A549 (cell line): ENCODE measurements around the gene TCF7L1.
A peak's percentile ranks its signal among the peaks of the same experiment; 100 is the strongest.

ENCODE experiments used
- CBX2 ChIP-seq: fragments of 200-600 bp; sonication (generic); IDR thresholded peaks from 2 replicates; pipeline ENCODE4 v1.6.1; 2016; ENCODE audit warnings: low read depth, mild to moderate bottlenecking, borderline replicate concordance
- CTCF ChIP-seq: fragments of >200 bp; sonication (Bioruptor Twin); formaldehyde crosslinking; IDR thresholded peaks from 3 replicates; pipeline ENCODE4 v1.5.1; 2016
- HES2 ChIP-seq: fragments of >200 bp; sonication (Bioruptor Twin); formaldehyde crosslinking; IDR thresholded peaks from 2 replicates; pipeline ENCODE4 v1.6.1; 2016
- JUNB ChIP-seq: fragments of >200 bp; sonication (Bioruptor Twin); formaldehyde crosslinking; IDR thresholded peaks from 2 replicates; pipeline ENCODE4 v1.6.1; 2016
- MAZ ChIP-seq: fragments of 150-350 bp; IDR thresholded peaks from 2 replicates; pipeline ENCODE4 v1.6.1; 2014; ENCODE audit warnings: antibody characterized with exemption, low read depth, low read length, borderline replicate concordance
- MYC ChIP-seq: IDR thresholded peaks from 2 replicates; pipeline ENCODE4 v1.6.1; 2012; ENCODE audit warnings: mild to moderate bottlenecking, inconsistent platforms, low read length, improper control_type of control experiment, borderline replicate concordance
- NR3C1 ChIP-seq: fragments of >200 bp; sonication (Bioruptor Twin); formaldehyde crosslinking; IDR thresholded peaks from 3 replicates; pipeline ENCODE4 v1.6.1; 2017
- POLR2A ChIP-seq: IDR thresholded peaks from 2 replicates; pipeline ENCODE4 v1.6.1; 2012; ENCODE audit warnings: mild to moderate bottlenecking, low read length
- RFX5 ChIP-seq: fragments of 450-650 bp; IDR thresholded peaks from 2 replicates; pipeline ENCODE4 v1.7.1; 2014; ENCODE audit warnings: antibody characterized with exemption, mild to moderate bottlenecking, moderate library complexity
- USF2 ChIP-seq: fragments of 450-650 bp; IDR thresholded peaks from 2 replicates; pipeline ENCODE4 v1.6.1; 2014; ENCODE audit warnings: antibody characterized with exemption
- ZNF302 ChIP-seq: fragments of 250-450 bp; sonication (Bioruptor Pico); IDR thresholded peaks from 2 replicates; pipeline ENCODE4 v1.9.0; 2021; ENCODE audit warnings: inconsistent platforms, mild to moderate bottlenecking, moderate library complexity

DNA sequence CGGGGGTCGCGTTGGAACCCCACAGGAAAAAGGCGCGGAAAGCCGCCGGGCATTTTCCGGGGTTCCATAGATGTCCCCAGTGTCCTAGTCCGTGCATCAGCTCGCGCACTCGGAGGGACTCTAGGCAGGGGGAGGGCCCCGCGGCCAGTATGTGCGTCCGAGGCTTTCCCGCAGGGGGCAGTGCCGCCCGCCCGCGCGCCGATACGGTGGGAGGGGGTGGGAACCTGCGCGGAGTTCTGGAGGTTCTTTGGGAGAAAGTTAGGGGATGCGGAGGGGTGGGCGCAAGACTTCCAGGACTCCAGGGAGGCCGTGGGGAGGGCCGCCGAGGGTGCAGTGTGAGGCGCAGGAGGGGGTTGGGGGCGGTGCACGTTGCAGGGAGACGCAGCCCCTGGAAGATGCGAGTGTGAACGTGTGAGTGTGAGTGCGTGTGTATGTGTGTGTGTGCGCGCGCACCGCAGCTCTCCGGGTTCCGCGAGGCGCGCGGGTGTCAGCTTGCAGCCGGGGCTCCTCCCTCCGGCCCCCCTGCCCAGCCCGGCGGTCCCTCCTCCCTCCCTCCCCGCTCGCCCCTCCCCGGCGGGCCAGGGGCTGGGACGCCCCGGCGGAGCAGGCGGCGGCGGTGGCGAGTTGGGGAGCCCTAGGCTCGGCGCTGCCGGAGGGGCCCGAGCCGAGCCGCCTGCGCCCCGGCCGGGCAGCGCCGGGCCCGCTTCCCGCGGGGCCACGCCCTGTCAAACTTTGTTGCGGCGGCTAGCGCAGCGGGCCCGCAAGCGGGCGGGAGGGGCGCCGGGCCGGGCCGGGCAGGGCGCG lies at the start of gene TCF7L1:
- TF ChIP-seq CTCF, result peak; percentile 78
- TF ChIP-seq JUNB, result no peak
- peak; percentile 70 for TF ChIP-seq POLR2A
- TF ChIP-seq ZNF302, result no peak
- TF ChIP-seq USF2, result no peak
- TF ChIP-seq RFX5, result no peak
- TF ChIP-seq MYC, result no peak
- TF ChIP-seq HES2, result no peak
- no peak for TF ChIP-seq NR3C1
- TF ChIP-seq CBX2, result no peak
- TF ChIP-seq MAZ, result no peak
